ENCODE results near the gene HCFC1R1. TPM values are rescaled to one million over a fixed set of nuclear protein-coding genes. Genes with fewer than 3 reads are reported as not detected.

The HCFC1R1 gene
- total and polyA plus RNA-seq, 5 donors from 2014 or later, result 12.9 to 20.7 (median 18.2) TPM

DNA sequence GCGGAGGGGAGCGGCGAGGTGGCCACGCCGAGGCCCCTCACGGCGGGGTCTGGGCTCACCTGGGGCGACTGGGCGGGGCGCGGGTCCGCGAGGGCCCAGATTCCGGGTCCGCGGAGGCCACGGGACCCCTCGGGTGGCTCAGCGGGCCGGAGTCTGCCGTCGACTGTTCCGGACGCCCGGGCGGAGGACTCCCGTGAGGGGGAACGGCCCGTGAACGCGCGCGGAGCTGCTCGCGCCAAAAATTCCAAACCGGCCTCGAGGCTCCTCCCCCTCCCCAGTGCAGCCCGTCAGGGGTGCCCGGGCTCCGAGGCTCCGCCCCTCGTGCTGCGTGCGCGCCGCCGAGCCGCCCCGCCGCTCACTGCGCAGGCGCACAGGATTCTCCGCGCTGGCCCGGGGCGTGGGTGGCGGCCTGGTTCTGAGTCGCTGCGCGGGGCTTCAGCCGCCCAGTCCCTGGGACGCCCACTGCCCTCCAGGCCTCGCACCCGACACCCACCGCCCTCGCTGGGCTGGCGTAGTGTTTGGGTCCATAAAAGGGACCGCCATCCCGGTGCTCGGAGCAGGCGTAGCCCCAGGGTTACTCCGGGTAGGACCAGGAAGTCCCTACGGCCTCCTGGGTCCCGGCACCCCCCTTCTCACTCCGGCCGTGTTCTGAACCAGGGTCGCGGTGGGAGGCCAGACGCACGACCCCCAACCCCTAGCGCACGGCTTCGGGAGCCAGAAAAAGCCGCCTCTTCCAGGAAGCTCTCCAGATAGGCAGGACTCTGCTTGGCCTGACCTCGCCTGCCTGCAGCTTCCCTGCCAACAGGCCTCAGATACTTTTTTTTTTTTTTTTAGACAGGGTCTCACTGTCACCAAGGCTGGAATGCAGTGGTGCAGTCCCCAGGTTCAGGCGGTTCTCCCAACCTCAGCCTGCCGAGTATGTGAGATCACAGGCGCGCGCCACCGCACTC, 43.2 kb downstream of the HCFC1R1 start, which contains the start of gene PKMYT1:
PKMYT1 (minus strand) TSS at position 220 of the 950 bp plus-strand sequence. CDS start 789 bp downstream, outside the sequence.
- Histone ChIP-seq H3K9me3 (ENCODE audit: control insufficient read depth in 2 of 2, low read length in 2 of 2) (no peaks in the 10 kb centered on the region), H3K27ac (ENCODE audit: insufficient read depth, low read length, poor library complexity, severe bottlenecking) (peak within 1 kb of the TSS; percentile 63), H3K4me3 (ENCODE audit: low read depth, low read length) (peak within 1 kb of the TSS; percentile 65), H3K4me1 (ENCODE audit: control insufficient read depth, insufficient read depth, low read length, poor library complexity, severe bottlenecking) (peaks cover 26% of the 10 kb centered on the region), H3K27me3 (ENCODE audit: control insufficient read depth, insufficient read depth, low read length) (no peaks in the 10 kb centered on the region), H3K36me3 (ENCODE audit: control insufficient read depth, insufficient read depth, low read length) (no peaks in the 10 kb centered on the region)
- ATAC-seq (ENCODE audit: low read depth in 2 of 2), result peak; percentile 92
- Mint-ChIP-seq H3K36me3 (no peaks in the 10 kb centered on the region), H3K4me3 (peak within 1 kb of the TSS; percentile 81 to 87 (median 84)), H3K4me1 (peaks cover 0 to 18% (median 4%) of the 10 kb centered on the region in 4 donors), H3K27ac (peak within 1 kb of the TSS in 2 of 3 donors; percentile 81 to 86), H3K9me3 (no peaks in the 10 kb centered on the region), H3K27me3 (peaks cover 13% of the 10 kb centered on the region)
- peak; percentile 90 to 95 (median 90) for DNase-seq

DNA sequence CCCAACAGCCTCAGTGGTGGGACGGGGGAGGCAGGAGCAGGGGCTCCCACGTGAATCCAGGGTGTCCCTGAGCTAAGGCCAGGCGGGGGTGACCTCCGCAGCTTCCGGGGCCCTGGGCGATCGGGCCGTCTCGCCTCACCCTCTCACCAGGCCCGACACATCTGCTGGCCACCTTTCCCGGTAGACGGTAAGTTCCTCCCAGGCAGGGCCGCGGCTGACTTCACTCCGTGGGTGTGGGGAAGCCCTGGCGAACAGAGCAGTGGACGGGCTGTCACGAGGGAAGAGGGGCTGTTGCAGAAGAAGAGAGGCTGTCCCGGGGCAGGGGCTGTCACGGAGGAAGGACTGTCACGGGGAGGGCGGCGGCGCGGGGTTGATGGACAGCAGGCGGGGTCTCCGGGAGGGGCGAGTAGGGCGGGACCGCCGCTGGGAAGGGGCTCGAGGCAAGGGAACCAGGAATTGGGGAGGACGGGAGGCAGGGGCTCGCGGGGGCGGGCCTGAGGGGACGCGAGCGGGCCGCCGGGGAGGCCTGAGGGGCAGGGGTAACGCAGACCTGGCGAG, 44.0 kb downstream of the HCFC1R1 start:
- H3K4me1 Mint-ChIP-seq, result peaks cover 0 to 18% (median 4%) of the 10 kb centered on the region in 4 donors
- peak overlapping the region; percentile 14 for H3K27ac ChIP-seq (ENCODE audit: insufficient read depth, low read length, poor library complexity, severe bottlenecking)
- peaks cover 11% of the 10 kb centered on the region for H3K27me3 Mint-ChIP-seq
- H3K36me3 ChIP-seq (ENCODE audit: control insufficient read depth, insufficient read depth, low read length), result no peaks in the 10 kb centered on the region
- H3K9me3 ChIP-seq (ENCODE audit: control insufficient read depth in 2 of 2, low read length in 2 of 2), result no peaks in the 10 kb centered on the region
- H3K4me1 ChIP-seq (ENCODE audit: control insufficient read depth, insufficient read depth, low read length, poor library complexity, severe bottlenecking), result peaks cover 26% of the 10 kb centered on the region
- no peak overlapping the region for H3K4me3 ChIP-seq (ENCODE audit: low read depth, low read length)
- DNase-seq (peak in 1 of 3 donors; percentile 27), ATAC-seq (ENCODE audit: low read depth in 2 of 2) (no peak)
- H3K4me3 Mint-ChIP-seq, result peak overlapping the region in 3 of 4 donors; percentile 71 to 80 (median 72)
- no peaks in the 10 kb centered on the region for H3K36me3 Mint-ChIP-seq
- H3K27ac Mint-ChIP-seq, result peak overlapping the region in 1 of 3 donors; percentile 20
- H3K27me3 ChIP-seq (ENCODE audit: control insufficient read depth, insufficient read depth, low read length), result no peaks in the 10 kb centered on the region
- no peaks in the 10 kb centered on the region for H3K9me3 Mint-ChIP-seq

- H3K27me3 Mint-ChIP-seq, result peaks cover 7% of the 10 kb centered on the region
- Histone ChIP-seq H3K9me3 (ENCODE audit: control insufficient read depth in 2 of 2, low read length in 2 of 2) (no peaks in the 10 kb centered on the region), H3K4me1 (ENCODE audit: control insufficient read depth, insufficient read depth, low read length, poor library complexity, severe bottlenecking) (peaks cover 17% of the 10 kb centered on the region), H3K27ac (ENCODE audit: insufficient read depth, low read length, poor library complexity, severe bottlenecking) (no peak overlapping the region), H3K4me3 (ENCODE audit: low read depth, low read length) (no peak overlapping the region), H3K36me3 (ENCODE audit: control insufficient read depth, insufficient read depth, low read length) (no peaks in the 10 kb centered on the region), H3K27me3 (ENCODE audit: control insufficient read depth, insufficient read depth, low read length) (no peaks in the 10 kb centered on the region)
- ATAC-seq (ENCODE audit: low read depth in 2 of 2) (no peak), DNase-seq (no peak)
- H3K4me3 Mint-ChIP-seq, result peak overlapping the region in 1 of 4 donors; percentile 81
- no peak overlapping the region for H3K27ac Mint-ChIP-seq
- H3K36me3 Mint-ChIP-seq, result no peaks in the 10 kb centered on the region
- peaks cover 0 to 12% (median 4%) of the 10 kb centered on the region in 4 donors for H3K4me1 Mint-ChIP-seq
- no peaks in the 10 kb centered on the region for H3K9me3 Mint-ChIP-seq
These were observed 46.3 kb downstream of the HCFC1R1 start for GRCh38 chr16:2977440-2977839.

GRCh38 chr16:2976673-2977072, 47.1 kb downstream of the HCFC1R1 start:
- peak overlapping the region in 1 of 4 donors; percentile 81 for H3K4me3 Mint-ChIP-seq
- no peaks in the 10 kb centered on the region for H3K9me3 ChIP-seq (ENCODE audit: control insufficient read depth in 2 of 2, low read length in 2 of 2)

DNA sequence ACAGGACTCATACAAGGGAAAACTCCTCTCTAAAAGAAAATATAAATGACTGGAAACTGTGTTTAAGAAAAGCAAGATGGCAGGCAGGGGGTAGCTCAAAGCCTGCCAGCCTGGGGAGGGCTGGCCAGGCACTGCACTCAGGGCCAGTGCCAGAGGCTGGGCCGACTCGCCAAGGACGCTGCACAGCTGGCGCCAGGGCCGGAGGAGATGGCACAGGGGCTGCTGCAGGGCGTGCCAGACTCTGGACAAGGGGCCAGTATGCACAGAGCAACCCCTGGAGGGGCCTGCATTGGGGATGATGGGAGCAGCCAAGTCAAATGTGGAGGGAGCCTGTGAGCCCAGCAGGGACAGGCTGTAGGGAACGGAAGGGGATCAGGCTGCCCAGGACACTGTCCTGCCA, 47.5 kb downstream of the HCFC1R1 start:
- no peak overlapping the region for H3K27ac ChIP-seq (ENCODE audit: insufficient read depth, low read length, poor library complexity, severe bottlenecking)
- H3K36me3 Mint-ChIP-seq, result no peaks in the 10 kb centered on the region
- peaks cover 17% of the 10 kb centered on the region for H3K4me1 ChIP-seq (ENCODE audit: control insufficient read depth, insufficient read depth, low read length, poor library complexity, severe bottlenecking)
- H3K9me3 ChIP-seq (ENCODE audit: control insufficient read depth in 2 of 2, low read length in 2 of 2), result no peaks in the 10 kb centered on the region
- no peak overlapping the region for H3K27ac Mint-ChIP-seq
- peaks cover 0 to 11% (median 0%) of the 10 kb centered on the region in 4 donors for H3K4me1 Mint-ChIP-seq
- no peak overlapping the region for H3K4me3 ChIP-seq (ENCODE audit: low read depth, low read length)
- H3K27me3 ChIP-seq (ENCODE audit: control insufficient read depth, insufficient read depth, low read length), result no peaks in the 10 kb centered on the region
- no peaks in the 10 kb centered on the region for H3K9me3 Mint-ChIP-seq
- ATAC-seq (ENCODE audit: low read depth in 2 of 2) (no peak), DNase-seq (no peak)
- H3K27me3 Mint-ChIP-seq, result peaks cover 9% of the 10 kb centered on the region
- H3K4me3 Mint-ChIP-seq, result peak overlapping the region in 1 of 4 donors; percentile 43
- H3K36me3 ChIP-seq (ENCODE audit: control insufficient read depth, insufficient read depth, low read length), result no peaks in the 10 kb centered on the region

More at GRCh38 chr16:2976673-2977072, 47.1 kb downstream of the HCFC1R1 start:
- Histone ChIP-seq H3K4me1 (ENCODE audit: control insufficient read depth, insufficient read depth, low read length, poor library complexity, severe bottlenecking) (peaks cover 17% of the 10 kb centered on the region), H3K4me3 (ENCODE audit: low read depth, low read length) (no peak overlapping the region), H3K27ac (ENCODE audit: insufficient read depth, low read length, poor library complexity, severe bottlenecking) (no peak overlapping the region), H3K36me3 (ENCODE audit: control insufficient read depth, insufficient read depth, low read length) (no peaks in the 10 kb centered on the region), H3K27me3 (ENCODE audit: control insufficient read depth, insufficient read depth, low read length) (no peaks in the 10 kb centered on the region)
- Mint-ChIP-seq H3K27me3 (peaks cover 9% of the 10 kb centered on the region), H3K36me3 (no peaks in the 10 kb centered on the region), H3K4me1 (peaks cover 0 to 12% (median 1%) of the 10 kb centered on the region in 4 donors), H3K27ac (no peak overlapping the region), H3K9me3 (no peaks in the 10 kb centered on the region)
- DNase-seq (no peak), ATAC-seq (ENCODE audit: low read depth in 2 of 2) (no peak)

DNA sequence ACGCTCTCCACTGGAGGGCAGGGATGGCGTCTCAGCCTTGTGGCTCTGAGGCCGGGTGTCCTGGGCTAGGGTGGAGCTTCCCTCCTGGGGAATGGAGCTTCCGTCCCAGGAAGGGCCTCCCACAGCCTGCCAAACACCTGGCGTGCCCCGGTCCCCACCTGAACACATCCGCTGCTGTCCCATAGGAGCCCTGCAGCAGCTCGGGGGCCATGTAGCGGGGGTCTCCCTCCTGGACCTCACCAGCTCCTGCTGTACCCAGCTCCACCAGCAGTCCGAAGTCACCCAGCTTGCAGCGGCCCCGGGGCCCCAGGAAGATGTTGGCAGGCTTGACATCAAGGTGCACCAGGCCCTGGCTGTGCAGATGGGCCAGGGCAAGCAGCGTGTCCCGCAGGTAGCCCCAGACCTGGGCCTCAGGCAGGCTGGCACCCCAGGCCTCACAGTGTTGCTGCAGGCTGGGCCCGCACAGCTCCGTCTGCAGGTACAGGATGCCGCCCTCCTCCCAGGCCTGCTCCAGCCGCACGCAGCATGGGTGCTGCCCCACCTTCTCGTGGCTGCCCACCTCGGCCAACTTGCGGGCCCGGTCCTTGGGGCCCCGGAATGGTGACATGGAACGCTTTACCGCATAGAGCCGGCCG, 48.5 kb downstream of the HCFC1R1 start:
- Mint-ChIP-seq H3K4me3 (no peak overlapping the region), H3K4me1 (peaks cover 0 to 14% (median 0%) of the 10 kb centered on the region in 4 donors), H3K9me3 (no peaks in the 10 kb centered on the region), H3K27ac (no peak overlapping the region), H3K27me3 (peaks cover 11% of the 10 kb centered on the region), H3K36me3 (no peaks in the 10 kb centered on the region)
- H3K27ac ChIP-seq (ENCODE audit: insufficient read depth, low read length, poor library complexity, severe bottlenecking), result no peak overlapping the region
- DNase-seq, result no peak
- H3K36me3 ChIP-seq (ENCODE audit: control insufficient read depth, insufficient read depth, low read length), result no peaks in the 10 kb centered on the region
- H3K4me3 ChIP-seq (ENCODE audit: low read depth, low read length), result no peak overlapping the region
- no peaks in the 10 kb centered on the region for H3K27me3 ChIP-seq (ENCODE audit: control insufficient read depth, insufficient read depth, low read length)
- H3K4me1 ChIP-seq (ENCODE audit: control insufficient read depth, insufficient read depth, low read length, poor library complexity, severe bottlenecking), result peaks cover 15% of the 10 kb centered on the region
- ATAC-seq (ENCODE audit: low read depth in 2 of 2), result no peak
- H3K9me3 ChIP-seq (ENCODE audit: control insufficient read depth in 2 of 2, low read length in 2 of 2), result no peaks in the 10 kb centered on the region

DNA sequence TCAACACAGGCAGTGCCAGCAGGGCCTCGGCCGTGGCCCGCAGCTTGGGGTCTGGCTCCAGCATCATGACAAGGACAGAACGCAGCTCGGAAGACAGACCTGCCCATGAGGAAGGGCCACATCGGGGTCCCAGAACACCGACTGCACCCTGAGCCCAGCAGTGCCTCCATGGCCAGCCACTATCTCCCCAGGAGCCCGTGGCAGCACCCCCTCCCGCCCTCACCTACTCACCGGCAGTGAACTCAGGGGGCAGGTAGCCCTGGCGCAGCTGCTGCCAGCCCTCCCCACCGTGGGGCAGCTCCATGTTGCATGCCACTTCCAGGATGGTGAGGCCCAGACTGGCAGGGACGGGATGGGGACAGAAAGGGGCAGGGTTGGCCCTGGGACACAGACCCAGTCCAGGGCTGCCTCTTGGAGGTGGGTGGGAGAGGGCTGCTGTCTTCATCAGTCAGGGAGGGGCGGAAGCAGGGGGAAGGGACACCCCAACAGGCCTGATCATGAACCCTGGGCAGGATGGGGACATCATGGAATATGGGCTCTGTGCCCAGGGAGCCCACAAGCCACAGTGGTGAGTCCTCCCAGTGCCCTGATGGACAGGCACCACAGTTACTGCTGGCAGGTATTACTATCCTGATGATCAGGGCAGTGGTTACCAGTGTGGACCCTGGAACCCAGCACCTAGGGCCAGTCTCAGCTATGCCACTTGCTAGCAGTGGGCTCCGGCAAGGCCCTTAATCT, 49.3 kb downstream of the HCFC1R1 start:
- Mint-ChIP-seq H3K27me3 (peaks cover 11% of the 10 kb centered on the region), H3K4me1 (peaks cover 0 to 15% (median 0%) of the 10 kb centered on the region in 4 donors), H3K9me3 (no peaks in the 10 kb centered on the region), H3K27ac (no peak overlapping the region), H3K4me3 (no peak overlapping the region), H3K36me3 (no peaks in the 10 kb centered on the region)
- Histone ChIP-seq H3K4me3 (ENCODE audit: low read depth, low read length) (no peak overlapping the region), H3K36me3 (ENCODE audit: control insufficient read depth, insufficient read depth, low read length) (no peaks in the 10 kb centered on the region), H3K27ac (ENCODE audit: insufficient read depth, low read length, poor library complexity, severe bottlenecking) (no peak overlapping the region), H3K27me3 (ENCODE audit: control insufficient read depth, insufficient read depth, low read length) (no peaks in the 10 kb centered on the region), H3K4me1 (ENCODE audit: control insufficient read depth, insufficient read depth, low read length, poor library complexity, severe bottlenecking) (peaks cover 16% of the 10 kb centered on the region), H3K9me3 (ENCODE audit: control insufficient read depth in 2 of 2, low read length in 2 of 2) (no peaks in the 10 kb centered on the region)
- ATAC-seq (ENCODE audit: low read depth in 2 of 2) (no peak), DNase-seq (no peak)
